Stimulated activated CD8-positive, alpha-beta memory T cell treated with anti-CD3 and anti-CD28 coated beads, Interleukin-15, amount 100 ng/mL, for 1 hour (primary cell): ENCODE measurements around the gene GARIN5B.

ENCODE experiments used
- DNase-seq: peaks from one replicate; pipeline ENCODE4 v3.0.0-alpha.2; 2020; ENCODE audit warnings: low read depth

GARIN5B gene

DNA sequence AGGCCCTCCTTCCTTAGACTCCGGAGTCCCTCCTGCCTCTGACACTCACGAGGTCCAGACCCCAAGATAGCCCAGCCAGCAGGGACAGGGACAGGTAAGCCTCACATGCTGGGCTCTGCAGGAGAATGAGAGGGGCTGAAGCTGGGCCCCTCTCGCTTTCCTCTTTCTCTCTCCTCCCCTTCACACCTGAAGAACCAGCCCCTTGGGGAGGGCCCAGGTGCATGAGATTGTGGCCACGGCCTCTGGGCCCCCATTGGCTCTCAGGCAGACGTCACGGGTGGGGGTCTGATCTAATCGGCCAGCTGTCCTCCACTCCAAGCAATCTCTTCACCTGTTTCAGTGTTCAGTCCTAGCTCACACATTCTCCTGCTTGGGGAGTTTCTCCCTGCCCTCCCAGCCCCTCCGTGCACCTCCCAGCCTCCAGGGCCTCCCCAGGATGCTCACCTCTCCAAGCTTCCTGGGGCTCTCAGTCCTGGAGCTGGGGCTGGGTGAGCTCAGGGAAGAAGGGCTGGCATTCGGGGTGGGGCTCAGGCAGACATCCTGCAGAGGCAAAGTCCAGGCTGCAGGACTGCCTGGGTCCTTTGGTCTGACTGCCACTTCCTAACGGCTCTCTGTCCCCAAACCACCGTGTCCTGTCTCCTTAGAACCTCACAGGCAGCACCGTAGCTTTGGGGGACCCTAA lies 40.7 kb downstream of the GARIN5B start:
- DNase-seq, result no peak

DNA sequence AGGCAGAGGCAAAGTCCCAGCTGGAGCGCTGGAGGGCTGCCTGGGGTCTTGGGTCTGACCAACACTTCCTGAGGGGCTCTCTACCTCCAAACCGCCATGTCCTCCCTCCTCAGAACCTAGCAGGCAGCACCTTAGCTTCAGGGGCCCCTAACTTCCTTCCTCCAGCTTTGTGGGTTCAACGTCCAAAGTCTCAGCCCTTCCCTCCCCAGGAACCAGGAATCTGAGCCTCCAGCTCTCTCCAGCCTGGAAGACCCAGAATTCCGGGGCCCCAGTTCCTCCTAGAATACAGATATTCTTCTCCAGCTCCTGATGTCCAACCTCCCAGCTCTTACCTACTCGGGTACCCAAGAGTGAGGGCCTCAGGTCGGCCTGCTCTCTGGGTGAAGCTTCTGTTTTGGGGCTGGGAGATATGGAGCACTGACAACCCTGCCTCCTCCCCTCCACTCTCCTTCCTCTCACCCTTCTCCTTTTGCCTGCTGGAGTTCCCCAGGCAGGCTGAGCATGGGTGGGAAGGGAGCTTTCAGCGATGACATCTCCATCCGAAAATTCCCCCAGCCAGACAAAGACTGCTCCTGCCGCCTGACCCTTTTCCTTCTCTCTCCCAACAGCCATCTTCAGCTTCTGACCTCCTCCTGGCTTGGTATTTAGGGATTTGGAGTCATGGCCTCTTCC lies 41.5 kb downstream of the GARIN5B start:
- no peak for DNase-seq

DNA sequence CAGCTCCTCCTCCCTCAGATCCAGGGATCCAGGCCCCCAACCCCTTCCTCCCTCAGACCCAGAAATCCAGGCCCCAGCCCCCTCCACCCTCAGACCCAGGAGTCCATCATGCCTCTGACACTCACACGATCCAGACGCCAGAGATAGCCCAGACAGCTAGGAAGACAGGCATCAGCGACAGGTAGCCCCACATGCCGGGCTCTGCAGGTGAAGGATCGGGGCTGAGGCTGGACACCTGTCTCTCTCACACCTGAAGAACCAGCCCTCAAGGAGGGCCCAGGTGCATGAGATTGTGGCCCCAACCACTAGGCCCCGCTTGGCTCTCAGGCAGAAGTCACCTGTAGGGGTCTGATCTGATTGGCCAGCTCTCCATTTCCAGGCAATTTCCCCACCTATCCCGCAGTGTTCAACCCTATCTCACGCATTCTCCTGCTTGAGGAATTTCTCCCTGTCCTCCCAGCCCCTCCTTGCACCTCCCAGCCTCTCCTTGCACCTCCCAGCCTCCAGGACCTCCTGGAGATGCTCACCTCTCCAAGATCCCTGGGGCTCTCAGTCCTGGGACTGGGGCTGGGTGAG lies 42.1 kb downstream of the GARIN5B start:
- DNase-seq, result no peak

DNA sequence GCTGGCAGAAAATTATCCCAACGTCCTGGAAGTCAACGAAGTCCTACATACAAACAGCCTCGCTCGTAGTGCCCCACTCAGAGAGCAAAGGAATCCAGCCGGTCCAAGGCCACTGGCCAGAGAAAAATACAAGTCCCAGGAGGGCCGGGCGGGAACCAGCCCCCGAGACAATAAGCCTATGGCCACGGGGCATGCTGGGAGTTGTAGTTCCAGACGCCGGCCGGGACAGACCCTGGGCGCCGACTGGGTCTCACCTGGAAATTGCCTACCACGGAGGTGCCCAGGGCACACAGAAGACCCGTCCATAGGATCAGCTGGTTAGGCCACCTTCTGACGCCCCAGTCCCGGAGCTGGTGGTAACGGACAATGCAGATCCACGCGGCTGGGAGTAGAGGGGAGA lies 43.3 kb downstream of the GARIN5B start:
- DNase-seq, result no peak

DNA sequence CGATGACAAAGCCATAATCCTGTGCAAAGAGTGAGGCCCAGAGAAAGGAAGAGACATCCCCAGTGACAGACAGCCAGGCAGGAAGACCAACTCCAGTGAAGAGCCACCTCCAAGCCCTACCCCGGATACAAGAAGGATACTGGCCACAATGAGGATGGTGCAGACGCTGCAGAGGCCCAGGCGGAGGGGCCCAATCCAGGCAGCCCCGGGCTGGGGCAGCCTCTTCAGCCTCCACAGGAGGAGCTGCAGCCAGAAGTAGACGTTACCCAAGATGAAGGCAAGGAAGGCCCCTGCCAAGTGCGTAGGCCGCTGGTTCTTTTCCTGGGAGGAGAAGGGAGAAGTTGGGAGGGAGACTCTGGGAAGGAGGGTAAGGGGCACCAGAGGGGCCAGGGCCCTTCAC lies 46.4 kb downstream of the GARIN5B start:
- DNase-seq, result no peak

DNA sequence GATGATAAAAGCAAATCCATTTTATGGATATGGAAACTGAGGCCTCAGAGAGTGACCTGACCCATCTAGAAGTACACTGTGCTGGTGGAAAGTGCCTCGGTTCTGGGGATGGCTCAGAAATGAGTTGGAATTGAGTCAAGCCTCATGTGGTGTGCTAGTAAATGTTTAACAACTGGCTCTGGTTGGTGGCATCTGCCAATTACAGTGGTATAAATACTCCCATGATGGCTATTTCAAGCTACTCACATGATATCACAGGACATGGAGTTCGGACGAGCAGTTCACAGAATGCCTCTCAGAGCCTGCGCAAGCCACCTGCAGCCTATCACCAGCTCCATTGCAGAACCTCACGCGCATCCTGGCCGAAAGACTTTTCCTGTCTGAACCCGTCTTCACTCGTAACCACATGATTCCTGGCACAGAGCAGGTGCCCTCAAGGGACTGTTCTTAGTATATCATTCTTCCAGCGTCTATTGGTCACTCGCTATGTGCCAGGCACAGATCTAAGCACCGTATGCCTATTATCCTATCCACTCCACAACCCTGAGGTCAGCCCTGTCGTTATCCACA lies 47.0 kb downstream of the GARIN5B start:
- no peak for DNase-seq

DNA sequence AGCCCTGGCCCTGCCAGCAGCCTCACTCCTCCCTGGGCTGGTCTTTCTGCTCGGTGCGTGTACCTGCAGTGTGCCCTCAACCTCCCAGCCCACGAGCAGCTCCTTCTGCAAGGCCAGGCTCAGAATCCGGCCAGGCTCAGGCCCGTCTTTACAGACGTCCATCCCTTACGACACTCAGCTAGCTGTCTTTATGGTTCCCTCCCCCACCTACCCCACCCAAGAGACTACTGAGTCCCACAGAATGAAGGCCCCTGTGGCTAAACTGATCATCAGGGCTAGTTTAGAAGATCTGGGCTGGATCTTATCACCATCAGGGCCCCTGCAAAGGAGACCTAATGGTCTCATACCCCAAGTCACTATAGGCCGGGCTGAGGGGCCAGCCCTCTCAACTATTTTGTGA lies 48.7 kb downstream of the GARIN5B start:
- DNase-seq, result no peak

DNA sequence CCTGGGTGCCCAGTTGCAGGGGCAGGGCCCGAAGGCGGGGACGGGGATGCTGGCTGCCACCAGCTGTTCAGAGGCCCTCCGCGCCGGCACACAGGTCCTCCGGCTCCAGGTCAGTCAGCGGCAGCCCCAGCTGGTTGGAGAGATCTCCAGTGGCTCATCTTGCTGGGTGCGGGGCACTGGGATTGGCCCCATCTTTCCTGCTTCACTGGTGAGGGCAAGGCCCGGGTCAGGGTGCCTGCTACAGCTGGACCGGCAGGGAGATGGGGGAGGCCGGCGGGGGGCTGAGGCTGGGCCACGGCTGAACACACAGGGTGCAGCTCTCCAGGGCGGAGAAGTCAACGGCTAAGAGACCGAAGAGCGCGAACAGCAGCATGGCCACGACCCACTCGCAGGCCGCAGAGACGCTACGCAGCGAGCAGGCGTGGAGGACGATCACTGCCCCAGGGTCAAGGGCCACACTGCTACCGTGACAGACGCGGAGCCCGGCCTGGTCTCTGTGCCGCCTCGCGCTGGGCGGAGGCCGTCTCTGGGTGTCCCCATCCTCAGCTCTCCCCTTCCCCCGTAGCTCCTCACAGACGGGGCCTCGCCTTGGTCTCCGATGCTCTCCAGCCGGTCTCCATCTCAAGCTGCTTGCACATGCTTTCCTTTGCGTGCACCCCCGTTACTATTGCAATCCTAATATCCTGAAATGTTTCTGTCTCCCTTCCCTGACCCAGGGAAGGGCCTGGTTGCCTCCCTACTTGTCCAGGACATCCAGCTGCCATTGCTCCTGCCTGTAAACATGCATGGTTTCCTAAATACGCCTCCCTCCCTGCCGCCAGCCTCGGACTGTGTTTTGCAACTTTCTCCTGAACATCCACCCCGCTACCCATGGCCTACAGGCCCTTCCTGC lies 50.2 kb downstream of the GARIN5B start:
- DNase-seq, result no peak

DNA sequence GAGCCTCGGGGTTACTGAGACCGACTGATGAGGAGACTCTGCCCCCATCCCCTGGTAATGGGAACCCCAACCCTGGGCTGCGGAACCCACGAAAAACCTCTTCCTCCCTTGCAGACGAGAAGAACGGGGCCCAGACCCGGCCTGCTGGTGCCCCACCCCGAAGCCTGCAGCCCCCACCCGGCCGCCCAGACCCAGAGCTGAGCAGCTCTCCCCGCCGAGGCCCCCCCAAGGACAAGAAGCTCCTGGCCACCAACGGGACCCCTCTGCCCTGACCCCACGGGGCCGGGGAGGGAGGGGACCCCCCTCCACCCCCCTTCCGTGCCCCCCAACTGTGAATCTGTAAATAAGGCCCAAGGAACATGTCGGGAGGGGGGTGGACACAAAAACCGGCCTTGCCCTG lies 51.3 kb downstream of the GARIN5B start:
- DNase-seq, result no peak

DNA sequence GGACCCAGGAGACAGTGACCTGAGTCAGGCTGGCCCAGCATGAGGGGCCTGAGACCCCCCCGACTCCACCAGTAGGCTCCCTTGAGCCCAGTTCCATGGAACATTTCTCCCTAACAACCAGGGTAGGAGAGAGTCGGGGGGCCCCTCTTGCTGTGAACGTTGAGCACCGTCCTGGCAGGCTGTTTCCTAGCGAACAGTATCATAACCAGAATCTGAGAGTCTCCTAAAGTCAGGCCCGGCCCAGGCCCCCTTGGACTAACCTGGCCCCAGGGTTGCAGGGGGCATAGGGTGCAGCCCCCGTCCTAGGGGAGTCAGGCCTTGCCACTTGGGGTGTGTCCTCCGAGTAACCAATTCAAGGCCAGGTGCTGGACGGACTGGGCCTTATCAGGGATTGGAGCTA lies 51.7 kb downstream of the GARIN5B start:
- no peak for DNase-seq

DNA sequence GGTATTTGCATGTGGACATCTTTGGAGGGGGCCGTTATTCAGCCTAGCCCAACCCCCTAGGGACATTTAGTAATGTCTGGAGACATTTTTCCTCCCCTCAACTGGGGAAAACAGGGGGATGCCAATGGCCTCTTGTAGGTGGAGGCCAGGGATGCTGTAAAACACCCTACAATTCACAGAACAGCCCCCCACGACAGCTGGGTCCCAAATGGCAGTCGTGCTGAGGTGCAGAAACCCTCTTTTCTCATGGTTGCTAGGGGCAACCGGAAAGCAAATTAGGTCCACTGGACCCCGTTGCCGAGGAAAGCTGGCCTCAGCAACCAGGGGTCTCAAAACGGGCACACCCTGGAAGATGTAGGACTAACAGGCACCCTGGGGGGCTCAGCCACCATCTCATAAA lies 52.6 kb downstream of the GARIN5B start:
- DNase-seq, result no peak

DNA sequence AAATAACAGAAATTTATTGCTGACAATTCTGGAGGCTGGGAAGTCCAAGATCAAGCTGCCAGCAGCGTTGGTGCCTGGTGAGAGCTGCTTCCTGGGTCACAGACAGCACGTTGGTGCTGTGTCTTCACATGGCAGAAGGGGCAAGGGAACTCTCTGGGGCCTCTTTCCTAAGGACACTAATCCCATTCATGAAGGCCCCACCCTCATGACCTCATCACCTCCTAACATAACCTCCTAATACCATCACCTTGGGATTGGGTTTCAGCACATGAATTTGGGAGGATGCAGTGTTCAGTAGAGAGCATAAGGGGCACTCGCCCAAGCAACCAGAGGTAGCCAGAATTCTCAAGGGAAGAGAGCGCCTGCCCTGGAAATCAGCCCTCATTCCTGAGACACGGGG lies 53.6 kb downstream of the GARIN5B start:
- no peak for DNase-seq

DNA sequence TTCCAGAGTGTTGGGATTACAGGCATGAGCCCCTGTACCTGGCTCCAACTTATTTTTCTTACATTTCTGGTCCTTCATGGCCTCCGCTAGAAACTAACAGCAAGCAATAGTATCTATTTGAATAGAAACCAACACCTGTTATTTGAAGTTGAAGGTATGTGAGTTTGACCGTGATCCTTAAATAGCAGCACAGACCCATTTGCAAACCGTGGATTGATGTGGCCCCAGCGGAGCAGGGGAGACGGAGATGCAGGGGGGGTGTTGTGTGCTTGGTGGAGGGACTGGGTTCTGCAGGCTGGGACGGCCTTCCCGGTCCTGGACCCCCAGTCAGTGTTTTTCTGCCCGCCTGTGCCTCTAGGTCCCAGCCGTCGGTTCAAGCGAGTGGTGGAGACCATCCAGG lies 54.8 kb downstream of the GARIN5B start:
- DNase-seq, result no peak

DNA sequence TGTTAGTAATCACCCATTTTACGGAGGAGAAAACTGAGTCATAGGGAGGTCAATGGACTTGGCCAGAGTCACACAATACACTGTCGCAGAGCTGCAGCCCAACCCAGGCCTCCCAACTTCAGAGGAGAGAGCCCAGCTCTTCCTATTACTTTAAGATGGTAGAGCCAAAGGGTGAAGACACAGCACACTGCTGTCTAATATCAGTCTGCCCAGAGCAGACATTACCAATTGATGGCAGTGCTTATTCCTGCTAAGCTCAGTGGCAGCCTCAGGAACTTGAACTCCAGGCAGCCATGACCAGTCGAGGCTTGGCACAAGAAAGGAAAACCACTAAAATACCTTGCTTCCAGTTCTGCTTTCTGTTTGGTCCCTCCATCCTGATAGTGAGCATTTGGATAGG lies 56.3 kb downstream of the GARIN5B start:
- DNase-seq, result no peak

DNA sequence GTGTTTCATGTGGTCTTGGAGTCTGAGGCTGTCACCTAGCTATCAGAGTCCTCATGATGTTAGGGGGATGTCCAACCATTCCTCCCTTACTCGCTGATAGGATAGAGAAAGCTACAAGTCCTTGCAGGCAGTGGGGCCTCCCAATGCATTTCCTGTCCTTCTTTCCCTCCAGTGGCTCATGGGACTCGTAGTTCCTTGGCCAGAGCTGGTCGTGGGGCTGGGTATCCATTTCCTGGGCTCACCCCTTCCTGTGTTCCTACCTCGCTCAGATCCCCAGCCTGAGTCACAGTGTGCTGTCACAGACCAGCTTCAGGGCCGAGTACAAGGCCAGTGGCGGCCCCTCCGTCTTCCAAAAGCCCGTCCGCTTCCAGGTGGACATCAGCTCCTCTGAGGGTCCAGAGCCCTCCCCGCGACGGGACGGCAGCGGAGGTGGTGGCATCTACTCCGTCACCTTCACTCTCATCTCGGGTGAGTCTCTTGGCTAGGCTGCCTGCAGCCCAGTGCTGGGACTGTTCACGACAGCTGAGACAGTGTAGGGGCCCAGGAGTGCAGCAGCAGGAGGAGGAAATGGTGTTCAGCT lies 57.0 kb downstream of the GARIN5B start:
- DNase-seq, result no peak

DNA sequence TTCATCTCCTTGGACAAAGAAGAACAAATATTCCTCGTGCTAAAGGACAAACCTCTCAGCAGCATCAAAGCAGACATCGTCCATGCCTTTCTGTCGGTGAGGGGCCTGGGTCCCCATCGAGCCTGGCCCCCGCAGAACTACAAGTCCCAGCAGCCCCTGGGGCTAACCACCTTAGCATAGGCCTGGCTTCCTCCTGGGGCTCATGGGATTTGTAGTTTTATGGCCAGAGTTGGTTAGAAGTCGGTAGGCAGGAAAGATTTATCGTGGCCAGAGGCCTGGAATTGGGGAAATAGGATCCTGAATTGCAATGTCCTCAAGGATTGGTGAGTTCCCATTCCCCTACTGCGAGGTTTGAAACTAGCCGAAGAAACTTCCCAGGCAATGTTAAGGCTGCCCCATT lies 57.6 kb downstream of the GARIN5B start:
- DNase-seq, result no peak

DNA sequence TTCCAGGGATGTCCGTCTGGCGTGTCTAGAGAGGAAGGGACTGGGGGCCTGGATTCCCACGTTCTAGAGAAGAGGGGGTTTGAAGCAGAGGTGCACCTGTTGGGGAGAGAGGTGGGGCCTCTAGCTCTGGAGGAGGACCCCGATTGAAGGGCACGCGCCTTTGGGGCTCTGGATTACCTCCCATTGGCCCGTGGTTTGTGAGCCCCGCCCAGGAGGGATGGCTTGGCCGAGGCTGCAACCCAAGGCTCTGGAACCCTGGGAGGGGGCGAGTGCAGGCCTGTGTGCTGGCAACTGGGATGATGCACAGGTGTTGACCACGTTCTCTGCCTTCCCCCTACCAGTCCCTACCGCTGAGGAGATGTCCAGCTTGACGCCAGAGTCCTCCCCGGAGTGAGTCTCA lies 58.1 kb downstream of the GARIN5B start:
- DNase-seq, result no peak
